HG03159 (cell line): ENCODE measurements around the gene BMP3.

Source experiments
- ATAC-seq: cut with Tn5 transposase; IDR thresholded peaks from one replicate; pipeline ENCODE4 v1.9.1; 2021; ENCODE audit warnings: mild to moderate bottlenecking, moderate library complexity; ENCODE audit not compliant: unreplicated experiment

The BMP3 gene

DNA sequence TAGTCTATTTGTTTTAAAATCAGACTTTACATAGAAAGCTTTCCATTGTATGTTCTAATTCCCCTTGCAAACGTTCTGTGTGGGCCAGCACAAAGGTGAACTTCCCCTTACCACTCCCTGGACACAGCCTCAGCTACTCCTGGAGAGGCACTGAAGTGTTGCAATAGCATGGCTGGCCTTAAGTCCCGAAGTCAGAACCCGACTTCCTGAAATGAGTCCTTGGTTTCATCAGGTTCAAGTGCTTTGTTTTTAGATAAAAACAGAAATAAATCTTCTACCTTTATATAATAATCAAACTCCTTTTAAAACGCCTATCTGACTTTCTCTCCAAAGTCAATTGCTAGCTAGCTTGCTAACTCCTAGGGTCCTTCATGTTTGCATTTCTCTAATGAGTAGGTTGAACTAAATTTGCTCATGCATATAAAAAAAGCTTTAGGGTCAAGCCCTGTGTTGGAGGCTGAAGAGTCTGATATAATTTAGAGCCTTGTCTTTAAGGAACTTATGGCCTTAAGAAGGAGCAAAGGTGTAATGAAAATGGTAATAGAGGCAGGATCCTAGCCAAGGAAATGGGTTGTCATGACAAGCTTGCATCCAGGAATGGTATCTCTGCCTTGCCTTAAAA lies 9.0 kb downstream of the BMP3 start:
- ATAC-seq = peak; percentile 13

DNA sequence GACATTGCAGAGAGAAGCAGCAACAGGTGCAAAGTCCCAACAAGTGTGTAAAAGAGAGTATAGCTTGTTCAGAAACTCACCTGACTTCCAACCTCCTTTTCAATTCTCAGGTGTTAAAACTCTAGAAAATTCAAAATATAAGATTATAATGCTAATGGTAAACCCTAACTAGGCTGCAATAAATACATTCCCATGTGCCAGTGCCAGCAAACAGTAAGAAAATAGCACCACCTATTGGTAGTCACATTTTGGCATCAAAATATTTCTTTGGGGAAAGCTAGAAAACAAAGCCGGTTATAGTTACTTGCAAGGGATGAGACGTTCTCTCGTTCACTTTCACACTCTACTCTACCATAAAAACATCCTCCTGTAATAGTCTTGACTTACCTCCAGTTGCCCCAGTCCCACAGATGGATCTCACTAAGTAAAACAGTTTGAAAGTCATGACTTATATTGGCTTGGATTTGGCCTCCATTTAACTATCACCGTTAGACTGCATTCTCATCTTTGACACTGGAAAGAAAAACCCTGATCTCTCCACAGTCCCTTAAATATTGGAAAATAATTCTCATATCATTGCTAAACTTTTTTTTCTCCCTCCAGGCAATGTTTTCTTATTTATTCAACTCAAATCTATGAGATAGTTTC lies 9.6 kb downstream of the BMP3 start:
- peak; percentile 79 for ATAC-seq

DNA sequence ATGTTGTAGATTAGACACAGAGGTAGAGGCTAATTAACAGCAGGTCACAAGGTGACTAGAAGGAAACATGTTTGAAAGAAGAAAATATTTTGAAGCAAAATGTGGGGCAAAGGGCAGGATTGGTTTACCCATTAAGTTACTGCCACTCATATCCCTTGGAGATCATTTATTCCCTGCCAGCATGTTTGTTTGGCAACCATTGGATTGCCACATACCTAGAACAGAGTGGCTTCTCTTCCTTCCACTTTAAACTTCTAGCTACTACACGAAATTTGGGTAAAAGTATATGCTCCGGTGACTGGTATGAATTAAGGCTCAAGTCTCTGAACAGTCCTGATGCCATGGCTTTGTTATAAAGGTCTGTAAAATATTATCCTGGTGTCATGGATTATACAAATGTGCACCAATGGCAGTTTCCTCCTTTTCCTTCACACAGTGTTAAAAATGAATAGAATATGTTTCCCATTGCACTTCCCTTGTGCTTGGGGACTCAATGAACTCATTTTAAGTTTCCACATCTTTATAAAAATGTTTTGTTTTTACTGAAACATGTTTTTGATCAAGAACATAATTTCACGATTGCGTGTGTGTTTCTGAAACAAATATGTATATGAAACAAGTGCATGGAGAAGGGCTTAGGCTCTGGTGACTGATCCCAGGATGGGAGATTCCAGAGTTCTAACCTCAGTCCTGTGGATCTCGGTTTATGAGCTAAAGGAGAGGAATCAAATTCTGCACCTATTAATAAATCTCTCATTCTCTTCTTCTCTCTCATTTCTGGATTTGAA lies 12.3 kb downstream of the BMP3 start:
- ATAC-seq = no peak

DNA sequence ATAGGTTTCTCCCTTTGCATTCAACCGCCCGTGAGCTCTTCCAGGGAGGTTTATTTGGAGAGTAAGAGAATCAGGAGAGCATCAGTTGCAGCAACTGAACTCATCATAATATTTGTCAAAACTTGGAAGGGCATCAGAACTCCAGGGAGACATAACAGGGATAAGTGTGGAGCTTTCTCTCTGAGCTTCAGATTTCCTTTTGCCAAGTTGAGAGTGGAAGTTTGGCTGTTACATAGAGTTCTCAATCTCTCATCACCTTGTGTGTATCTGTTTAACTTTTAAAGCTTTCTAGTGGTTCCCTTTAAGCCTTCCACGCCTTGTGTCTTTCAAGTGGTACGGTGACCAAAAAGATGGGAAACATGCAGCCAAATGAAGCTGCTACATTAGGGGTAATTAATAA lies 18.8 kb downstream of the BMP3 start:
- no peak for ATAC-seq

DNA sequence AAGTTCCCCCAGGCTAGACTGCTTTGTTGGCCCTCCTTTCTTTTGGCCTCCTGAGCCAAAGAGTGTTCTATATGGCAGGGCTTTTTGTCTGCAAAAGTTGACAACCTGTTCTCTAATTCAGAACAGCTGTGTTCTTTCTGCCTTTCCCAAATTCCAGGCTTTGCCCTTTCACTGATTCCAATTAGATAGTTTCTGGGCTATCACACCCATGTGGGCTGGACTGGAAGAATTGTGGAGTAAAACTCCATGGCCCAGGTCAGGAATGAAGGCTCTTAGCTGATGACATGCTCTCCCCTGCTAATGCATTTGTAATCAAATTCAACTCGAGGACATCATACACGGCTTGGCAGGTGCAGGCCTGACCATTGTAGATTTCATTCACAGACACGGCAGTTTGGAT lies 19.4 kb downstream of the BMP3 start:
- ATAC-seq = no peak

DNA sequence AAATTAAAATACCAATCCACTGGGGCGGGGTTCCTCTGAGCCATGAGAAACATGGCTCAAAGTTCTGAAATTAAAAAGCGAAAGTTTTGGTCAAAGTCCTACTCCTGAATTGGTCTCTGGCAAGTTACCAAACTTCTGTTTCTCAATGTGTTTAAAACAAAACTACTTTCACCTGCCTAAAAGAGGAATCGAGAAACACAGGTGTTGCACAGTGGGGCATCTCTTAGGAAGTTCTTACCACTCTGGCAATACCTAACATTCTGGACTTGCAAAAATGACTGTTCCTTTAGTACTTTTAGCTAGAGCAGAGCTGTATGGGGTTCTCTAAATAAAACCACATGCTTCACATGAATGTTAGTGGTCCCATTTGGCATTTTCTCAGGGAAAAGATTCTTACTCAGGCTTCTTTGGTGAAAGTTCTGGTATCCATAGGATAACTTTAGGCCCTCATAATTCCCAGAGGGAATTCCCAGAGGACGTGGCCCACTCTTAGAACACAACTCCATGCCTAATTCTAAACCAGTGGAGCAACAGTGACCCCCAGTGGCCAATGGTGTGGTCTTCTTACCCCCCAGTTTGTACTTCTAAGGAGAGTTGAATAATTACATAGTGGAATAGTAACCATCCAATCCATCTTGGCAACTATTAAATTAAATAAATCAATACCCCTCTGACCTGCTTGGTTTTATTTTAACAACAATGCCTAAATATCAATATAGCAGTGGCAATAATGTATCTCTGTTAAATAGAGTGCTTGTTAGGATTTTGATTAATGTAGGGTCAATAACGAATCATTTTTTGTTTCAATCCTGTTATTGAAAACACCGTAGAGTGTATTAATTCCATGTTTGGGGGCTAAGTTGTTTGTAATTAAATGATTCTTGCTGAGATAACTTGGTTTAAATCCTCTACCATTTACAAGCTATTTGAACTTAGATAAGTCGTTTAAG lies 21.9 kb downstream of the BMP3 start:
- ATAC-seq = peak; percentile 99

DNA sequence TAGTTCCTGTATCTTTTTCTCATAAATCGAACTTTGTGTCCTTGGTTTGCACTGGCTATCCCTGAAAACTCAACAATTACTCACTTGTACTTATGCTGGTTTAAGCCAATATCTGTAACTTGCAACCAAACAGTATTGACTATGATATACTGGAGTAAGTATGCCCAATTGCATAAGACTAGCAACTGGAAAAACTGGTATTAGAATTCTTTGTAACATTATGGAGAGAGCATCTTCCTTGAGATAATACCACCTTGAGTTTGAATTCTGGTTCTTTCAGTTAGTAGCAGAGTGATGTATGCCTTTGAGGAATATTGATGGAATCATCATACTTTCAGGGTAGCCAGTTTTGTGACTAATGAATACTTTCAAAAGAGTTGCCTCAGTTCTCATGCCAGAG lies 28.1 kb downstream of the BMP3 start:
- no peak for ATAC-seq

DNA sequence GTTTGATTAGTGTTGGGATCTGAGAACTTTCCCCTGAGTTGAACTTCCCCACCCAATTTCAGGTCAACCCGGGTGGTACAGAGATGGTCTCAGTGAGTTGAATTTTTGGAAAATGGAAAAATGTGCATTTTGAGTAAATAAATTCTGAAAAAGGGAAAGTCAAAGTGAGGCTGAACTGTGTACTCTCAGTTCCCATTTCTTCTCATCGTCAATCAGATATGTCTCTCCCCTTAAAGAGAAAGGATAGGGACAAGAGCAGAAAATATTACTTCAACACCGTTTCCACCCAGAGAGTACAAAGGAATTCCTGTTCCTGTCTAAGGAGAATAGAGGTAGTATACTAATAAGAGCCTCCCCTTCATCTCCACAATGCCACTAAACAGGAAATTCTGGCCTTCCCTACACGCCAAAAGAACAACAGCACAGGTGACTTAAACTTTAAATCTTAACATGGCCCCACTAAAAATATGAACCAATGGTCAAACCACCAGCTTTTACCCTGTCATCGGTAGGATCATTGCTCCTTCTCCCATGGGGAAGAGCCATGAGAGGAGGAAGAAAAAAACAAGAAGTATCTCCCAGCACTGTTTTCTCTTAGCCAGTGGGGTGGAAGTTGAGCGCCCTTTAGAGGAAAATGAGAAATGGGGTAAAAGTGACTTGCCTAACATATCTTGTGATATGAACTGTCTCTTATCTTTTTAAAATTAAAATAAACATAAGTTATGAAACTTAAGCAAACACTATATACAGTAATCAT lies 30.3 kb downstream of the BMP3 start:
- no peak for ATAC-seq

DNA sequence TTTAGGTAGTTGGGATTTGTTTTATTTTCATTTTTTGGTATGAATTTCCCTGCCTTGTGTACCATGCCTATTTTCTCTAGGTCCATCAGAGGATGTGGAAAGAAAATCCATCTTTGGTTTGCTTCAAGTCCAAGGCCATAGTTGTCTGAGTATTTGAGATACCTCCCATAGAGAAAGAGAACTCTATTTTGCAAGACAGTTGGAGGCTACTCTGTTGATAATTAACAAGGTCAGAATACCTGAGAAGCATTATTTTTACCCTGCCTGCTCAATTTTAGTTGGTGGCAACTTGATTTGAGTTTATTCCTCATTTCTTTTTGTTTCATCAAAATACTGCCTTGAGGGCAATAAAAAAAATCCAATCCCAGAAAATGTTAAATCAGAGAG lies 30.8 kb downstream of the BMP3 start:
- no peak for ATAC-seq

DNA sequence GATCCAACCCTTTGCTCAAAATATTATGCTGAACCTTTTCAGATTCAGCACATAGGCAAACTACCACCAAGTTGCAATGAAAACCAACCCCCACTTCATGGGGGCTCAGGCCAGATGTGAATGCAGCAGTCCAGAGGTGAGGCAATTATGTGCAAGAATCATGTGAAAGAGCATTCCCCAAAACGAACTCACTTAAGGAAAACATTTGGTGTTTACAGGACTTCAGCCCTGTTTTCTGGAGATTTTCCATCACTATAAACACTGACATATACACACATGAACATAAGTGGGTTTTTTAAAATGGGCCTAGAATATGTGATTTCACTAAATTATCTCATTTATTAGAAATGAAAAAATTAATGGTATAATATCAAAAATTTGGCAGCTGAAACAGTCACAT lies 31.5 kb downstream of the BMP3 start:
- no peak for ATAC-seq

DNA sequence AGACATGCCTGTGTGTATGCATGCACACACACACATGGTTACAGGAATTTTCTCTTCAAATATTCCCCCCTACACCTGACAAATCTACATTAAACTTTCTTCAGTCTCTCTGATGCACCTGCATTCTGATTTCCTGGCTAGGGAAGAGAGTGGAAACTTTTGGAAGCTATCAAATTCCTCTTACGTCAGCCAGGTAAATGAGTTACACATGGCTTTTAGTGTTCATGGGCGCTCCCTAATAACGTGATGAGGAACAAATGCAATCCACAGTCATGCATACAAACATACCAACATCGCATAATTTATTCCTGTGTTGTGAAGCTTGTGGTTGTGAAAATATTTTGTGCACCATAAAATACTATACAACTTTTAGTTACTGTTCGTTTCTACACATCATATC lies 34.9 kb downstream of the BMP3 start:
- no peak for ATAC-seq

DNA sequence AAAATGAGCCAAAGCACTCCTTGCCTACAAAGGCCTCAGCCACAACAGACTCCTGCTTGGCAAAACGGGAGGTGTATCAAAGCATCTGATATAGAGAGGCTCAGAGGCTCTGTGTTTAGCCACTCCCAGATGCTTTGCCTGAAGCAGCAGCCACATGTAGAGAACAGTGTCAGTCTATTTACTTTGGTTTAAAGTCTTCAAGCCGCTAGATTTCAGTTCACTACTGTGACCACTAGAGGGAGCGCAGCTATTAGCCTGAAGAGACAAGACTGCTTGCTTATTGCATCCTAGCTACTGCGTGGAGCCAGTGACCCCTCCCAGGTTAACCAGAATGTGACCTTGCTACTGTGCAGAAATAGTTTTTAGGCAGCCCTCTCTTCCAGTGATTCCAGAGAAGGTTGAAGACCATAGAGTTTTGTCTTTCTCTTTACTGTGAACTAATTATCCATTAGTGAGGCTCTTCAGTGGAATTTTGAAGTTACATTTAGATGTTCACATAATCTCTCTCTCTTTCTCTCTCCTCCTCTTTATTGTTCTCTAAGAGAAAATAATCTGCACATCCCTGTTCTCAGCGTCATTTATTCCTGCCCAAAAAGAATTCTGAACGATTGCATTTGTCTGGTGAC lies 39.3 kb downstream of the BMP3 start:
- peak; percentile 99 for ATAC-seq

DNA sequence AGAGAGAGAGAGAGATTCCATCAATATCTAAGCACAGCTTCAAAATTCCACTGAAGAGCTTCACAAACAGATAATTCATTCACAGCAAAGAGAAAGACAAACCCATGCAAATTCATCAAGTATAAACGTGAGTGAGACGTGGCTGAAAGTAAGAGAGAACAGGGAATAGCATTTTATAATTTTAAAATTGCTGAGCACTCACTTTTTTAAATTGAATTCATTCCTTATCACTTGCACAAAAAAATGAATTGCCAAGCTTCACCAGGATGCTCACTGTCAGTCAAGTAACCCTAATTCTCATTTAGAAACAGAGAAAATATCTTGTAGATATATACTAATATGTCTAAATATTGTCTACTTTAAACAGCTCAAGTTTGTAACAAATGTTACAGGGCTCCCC lies 40.5 kb downstream of the BMP3 start:
- no peak for ATAC-seq

DNA sequence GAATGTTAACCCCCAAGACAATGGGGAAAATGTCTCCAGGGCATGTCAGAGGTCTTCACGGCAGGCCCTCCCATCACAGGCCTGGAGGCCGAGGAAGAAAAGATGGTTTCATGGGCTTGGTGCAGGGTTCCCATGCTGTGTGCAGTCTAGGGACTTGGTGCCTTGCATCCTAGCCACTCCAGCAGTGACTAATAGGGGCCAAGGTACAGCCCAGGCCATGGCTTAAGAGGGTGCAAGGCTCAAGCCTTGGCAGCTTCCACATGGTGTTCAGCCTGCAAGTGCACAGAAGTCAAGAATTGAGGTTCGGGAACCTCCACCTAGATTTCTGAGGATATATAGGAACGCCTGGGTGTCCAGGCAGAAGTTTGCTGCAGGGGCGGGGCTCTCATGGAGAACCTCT lies 50.6 kb downstream of the BMP3 start:
- no peak for ATAC-seq

DNA sequence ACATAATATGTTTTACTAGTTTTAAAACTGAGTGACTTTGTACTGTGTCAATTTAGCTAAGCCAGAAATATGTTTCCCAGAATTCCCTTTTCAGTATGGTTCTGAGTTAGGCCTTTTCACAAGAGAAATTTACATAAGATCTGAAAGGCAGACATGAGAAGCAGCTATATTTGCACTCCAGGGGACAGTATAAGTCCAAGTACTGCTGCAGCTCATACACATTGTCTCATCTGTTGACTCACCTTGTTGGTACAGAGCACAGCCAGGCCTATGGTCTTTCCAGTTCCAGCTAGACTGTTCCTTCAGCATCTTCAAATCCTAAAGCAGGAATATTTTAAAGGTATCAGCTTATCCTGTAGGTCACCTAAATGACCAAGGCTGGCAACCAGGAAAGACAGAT lies 53.5 kb downstream of the BMP3 start:
- ATAC-seq = no peak

DNA sequence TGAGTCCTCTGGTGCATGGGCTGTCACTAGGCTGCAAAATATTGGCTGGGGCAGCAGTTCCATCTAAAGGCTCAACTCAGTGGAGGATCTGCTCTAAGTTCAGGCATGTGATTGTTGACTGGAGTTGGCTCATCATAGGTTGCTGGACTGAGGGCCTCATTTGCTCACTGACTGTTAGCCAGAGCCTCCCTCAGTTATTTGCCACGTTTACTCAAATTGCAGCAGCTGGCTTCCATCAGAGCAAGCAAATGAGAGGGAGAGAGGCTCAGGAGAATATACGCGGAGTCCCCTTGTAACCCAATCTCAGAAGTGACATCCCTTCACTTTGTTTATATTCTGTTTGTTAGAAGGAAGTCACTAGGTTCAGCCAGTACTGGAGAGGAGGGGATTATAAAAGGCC lies 54.1 kb downstream of the BMP3 start:
- ATAC-seq = no peak

DNA sequence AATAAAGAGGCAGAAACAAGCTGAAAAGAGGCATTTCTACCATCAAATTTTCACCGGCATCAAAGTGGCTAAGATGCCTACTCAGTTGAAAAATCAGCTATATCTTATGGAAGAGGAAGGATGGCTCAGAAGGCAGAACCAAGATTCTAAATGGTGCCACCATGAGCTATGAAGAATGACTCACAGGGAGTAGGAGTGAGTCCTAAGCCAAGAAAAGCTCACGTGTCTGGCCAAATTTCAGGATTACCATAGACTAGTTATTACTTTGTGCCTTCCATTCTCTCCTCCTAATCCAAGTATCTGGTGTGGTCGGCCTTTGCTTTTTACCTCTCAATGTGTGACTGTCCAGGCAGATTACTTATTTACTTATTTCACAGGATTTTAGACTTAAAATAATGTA lies 54.8 kb downstream of the BMP3 start:
- no peak for ATAC-seq

DNA sequence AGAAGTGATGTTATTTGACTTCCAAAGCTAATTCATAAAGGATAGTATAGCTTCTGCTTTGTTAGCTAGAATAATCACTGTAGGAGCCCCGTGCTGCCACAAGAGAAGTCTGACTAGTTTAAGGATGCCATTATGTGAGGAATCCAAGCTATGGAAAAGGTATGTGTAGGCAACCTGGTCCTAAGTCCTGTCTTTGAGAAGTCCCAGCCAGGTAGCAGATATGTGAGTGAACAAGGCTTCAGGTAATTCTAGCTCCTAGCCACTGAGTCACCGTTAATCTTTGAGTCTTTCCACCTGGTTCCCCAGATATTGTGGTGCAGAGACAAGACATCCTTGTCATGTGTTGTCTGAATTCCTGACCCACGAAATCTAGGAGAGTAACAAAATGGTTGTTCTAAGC lies 55.5 kb downstream of the BMP3 start:
- ATAC-seq = no peak

DNA sequence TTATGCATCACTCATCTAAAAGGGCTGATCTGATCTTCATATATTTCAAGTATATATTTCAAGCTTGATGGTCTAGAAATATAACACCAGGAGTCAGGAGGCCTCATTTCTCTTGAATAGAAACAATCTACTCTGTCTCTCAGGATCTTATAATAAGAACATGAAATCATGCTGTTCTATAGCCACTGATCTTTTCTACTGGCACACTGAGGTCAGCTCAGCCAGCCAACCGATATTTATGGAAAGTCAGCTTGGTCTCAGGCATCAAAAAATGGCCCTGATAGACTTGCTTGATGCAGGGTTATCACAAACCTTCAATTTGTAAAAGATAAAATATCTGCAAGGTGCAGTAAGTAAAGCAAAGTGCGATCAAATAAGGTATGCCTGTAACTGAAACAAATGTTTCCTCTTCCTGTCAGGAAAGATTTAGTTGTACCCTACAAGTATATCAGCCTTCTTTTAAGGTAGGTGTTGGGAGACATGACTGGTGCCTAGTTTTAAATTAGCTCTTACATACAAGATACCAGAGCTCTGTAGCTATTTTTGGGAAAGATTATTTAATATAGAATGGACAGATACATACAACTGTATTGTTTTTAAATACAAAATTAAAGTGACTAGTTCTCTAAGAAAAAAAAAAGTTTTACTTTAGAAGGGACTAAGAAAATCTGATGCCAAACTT lies 63.4 kb downstream of the BMP3 start:
- no peak for ATAC-seq
